GM18526 (cell line): ENCODE measurements around the gene CD72.

Source experiments
- POLR2A ChIP-seq: IDR thresholded peaks from 3 replicates; pipeline ENCODE4 v1.6.1; 2011; ENCODE audit not compliant: insufficient read length; ENCODE audit errors: extremely low read depth

The CD72 gene

GRCh38 chr9:35569206-35569605, 49.0 kb downstream of the CD72 start:
- TF ChIP-seq POLR2A: no peak

GRCh38 chr9:35568196-35568595, 50.0 kb downstream of the CD72 start:
- TF ChIP-seq POLR2A: no peak

- TF ChIP-seq POLR2A: no peak
Measured at GRCh38 chr9:35566417-35566816, 51.8 kb downstream of the CD72 start.

- no peak for TF ChIP-seq POLR2A
Measured at GRCh38 chr9:35564658-35565061, 53.6 kb downstream of the CD72 start.

GRCh38 chr9:35563791-35564197, 54.4 kb downstream of the CD72 start:
- TF ChIP-seq POLR2A: no peak

- no peak for TF ChIP-seq POLR2A
Measured at GRCh38 chr9:35562895-35563780, 55.1 kb downstream of the CD72 start.

- TF ChIP-seq POLR2A: no peak
Measured at GRCh38 chr9:35561468-35562261, 56.5 kb downstream of the CD72 start.

GRCh38 chr9:35560625-35561337, 57.4 kb downstream of the CD72 start:
- TF ChIP-seq POLR2A: no peak
